HEK293 (cell line): ENCODE measurements around the gene PICALM.
A peak's percentile ranks its signal among the peaks of the same experiment; 100 is the strongest.

ENCODE experiments used
- CTCF ChIA-PET: fragments of 350-600 bp; formaldehyde crosslinking; extraction: SDS; loops from one replicate; lab custom pipeline; 2021; ENCODE audit warnings: antibody characterized with exemption; lab: Yijun Ruan, JAX
- POLR2A ChIA-PET: fragments of 300-600 bp; formaldehyde crosslinking; extraction: SDS; loops from one replicate; lab custom pipeline; 2020; ENCODE audit warnings: antibody characterized with exemption, inconsistent platforms; lab: Yijun Ruan, JAX
- H3K27ac ChIP-seq: fragments of 200-500 bp; sonication (Bioruptor generic); 2 replicates; pipeline ENCODE4 v1.5.1; 2014; ENCODE audit warnings: low read depth, low read length, control low read depth, inconsistent platforms; ENCODE audit errors: extremely low read depth
- H3K36me3 ChIP-seq, 2 experiments: fragments of 200-500 bp in 1 of 2; sonication (Bioruptor generic) in 1 of 2; 1 replicate in 1 of 2; 2 replicates in 1 of 2; pipeline ENCODE4 v1.5.1; 2014 to 2017; ENCODE audit warnings: inconsistent platforms in 2 of 2, low read length in 2 of 2; ENCODE audit not compliant: control insufficient read depth in 2 of 2, insufficient read depth in 1 of 2
- H3K4me1 ChIP-seq: fragments of 200-500 bp; sonication (Bioruptor generic); 2 replicates; pipeline ENCODE4 v1.5.1; 2014; ENCODE audit warnings: mild to moderate bottlenecking, low read length, inconsistent platforms; ENCODE audit not compliant: control insufficient read depth, insufficient read depth
- H3K4me3 ChIP-seq: 2 replicates; pipeline ENCODE4 v1.5.1; 2011; ENCODE audit warnings: low read depth, mild to moderate bottlenecking, control low read depth, low read length, moderate library complexity
- H3K9me3 ChIP-seq: fragments of 200-500 bp; sonication (Bioruptor generic); 2 replicates; pipeline ENCODE4 v1.5.1; 2014; ENCODE audit warnings: low read depth, low read length, inconsistent platforms; ENCODE audit not compliant: control insufficient read depth, insufficient read depth
- KLF16 ChIP-seq: fragments of 450-650 bp; formaldehyde crosslinking; IDR thresholded peaks from 2 replicates; pipeline ENCODE4 v1.5.1; 2017; ENCODE audit warnings: missing biosample characterization, missing genetic modification characterization
- SCRT2 ChIP-seq: fragments of 450-650 bp; formaldehyde crosslinking; IDR thresholded peaks from 2 replicates; pipeline ENCODE4 v1.5.1; 2016; ENCODE audit warnings: missing biosample characterization, missing genetic modification characterization
- ZBTB17 ChIP-seq: fragments of 450-650 bp; formaldehyde crosslinking; IDR thresholded peaks from 2 replicates; pipeline ENCODE4 v1.5.1; 2016; ENCODE audit warnings: missing biosample characterization, missing genetic modification characterization
- ZEB2 ChIP-seq: fragments of 450-650 bp; formaldehyde crosslinking; IDR thresholded peaks from 2 replicates; pipeline ENCODE4 v1.5.1; 2016; ENCODE audit warnings: missing biosample characterization, missing genetic modification characterization
- ZIC2 ChIP-seq: fragments of 450-650 bp; formaldehyde crosslinking; IDR thresholded peaks from 2 replicates; pipeline ENCODE4 v1.5.1; 2016; ENCODE audit warnings: missing biosample characterization, missing genetic modification characterization
- ZNF140 ChIP-seq: fragments of 450-650 bp; formaldehyde crosslinking; IDR thresholded peaks from 2 replicates; pipeline ENCODE4 v1.5.1; 2016; ENCODE audit warnings: missing biosample characterization, missing genetic modification characterization
- ZNF324 ChIP-seq: fragments of 450-650 bp; formaldehyde crosslinking; IDR thresholded peaks from 2 replicates; pipeline ENCODE4 v1.5.1; 2016; ENCODE audit warnings: missing biosample characterization, missing genetic modification characterization
- ZNF341 ChIP-seq: fragments of 450-650 bp; formaldehyde crosslinking; IDR thresholded peaks from 2 replicates; pipeline ENCODE4; 2016; ENCODE audit warnings: low read depth, missing biosample characterization, missing genetic modification characterization
- ZNF366 ChIP-seq: fragments of 450-650 bp; formaldehyde crosslinking; conservative IDR thresholded peaks from 2 replicates; pipeline ENCODE4 v1.5.1; 2016; ENCODE audit warnings: missing biosample characterization, missing genetic modification characterization
- ZNF391 ChIP-seq: fragments of 450-650 bp; formaldehyde crosslinking; IDR thresholded peaks from 2 replicates; pipeline ENCODE4 v1.5.1; 2016; ENCODE audit warnings: low read depth, missing biosample characterization, missing genetic modification characterization, borderline replicate concordance
- ZNF398 ChIP-seq: fragments of 450-650 bp; formaldehyde crosslinking; IDR thresholded peaks from 2 replicates; pipeline ENCODE4 v1.5.1; 2017; ENCODE audit warnings: missing biosample characterization, missing genetic modification characterization
- ZNF473 ChIP-seq: fragments of 450-650 bp; formaldehyde crosslinking; IDR thresholded peaks from 2 replicates; pipeline ENCODE4 v1.5.1; 2017; ENCODE audit warnings: missing biosample characterization, missing genetic modification characterization
- ZNF549 ChIP-seq: fragments of 450-650 bp; IDR thresholded peaks from 2 replicates; pipeline ENCODE4 v1.5.1; 2018; ENCODE audit warnings: missing biosample characterization, missing genetic modification characterization, mild to moderate bottlenecking, inconsistent platforms, moderate library complexity
- ZNF660 ChIP-seq: fragments of 450-650 bp; IDR thresholded peaks from 2 replicates; pipeline ENCODE4 v1.5.1; 2018; ENCODE audit warnings: missing biosample characterization, mild to moderate bottlenecking, missing genetic modification characterization
- ZNF664 ChIP-seq: fragments of 450-650 bp; formaldehyde crosslinking; IDR thresholded peaks from 2 replicates; pipeline ENCODE4 v1.5.1; 2016; ENCODE audit warnings: missing biosample characterization, missing genetic modification characterization
- TF ChIP-seq, protein P1 (sequence below): fragments of 450-650 bp; formaldehyde crosslinking; IDR thresholded peaks from 2 replicates; pipeline ENCODE4 v1.5.1; 2017; ENCODE audit warnings: missing biosample characterization, missing genetic modification characterization

The PICALM gene

DNA sequence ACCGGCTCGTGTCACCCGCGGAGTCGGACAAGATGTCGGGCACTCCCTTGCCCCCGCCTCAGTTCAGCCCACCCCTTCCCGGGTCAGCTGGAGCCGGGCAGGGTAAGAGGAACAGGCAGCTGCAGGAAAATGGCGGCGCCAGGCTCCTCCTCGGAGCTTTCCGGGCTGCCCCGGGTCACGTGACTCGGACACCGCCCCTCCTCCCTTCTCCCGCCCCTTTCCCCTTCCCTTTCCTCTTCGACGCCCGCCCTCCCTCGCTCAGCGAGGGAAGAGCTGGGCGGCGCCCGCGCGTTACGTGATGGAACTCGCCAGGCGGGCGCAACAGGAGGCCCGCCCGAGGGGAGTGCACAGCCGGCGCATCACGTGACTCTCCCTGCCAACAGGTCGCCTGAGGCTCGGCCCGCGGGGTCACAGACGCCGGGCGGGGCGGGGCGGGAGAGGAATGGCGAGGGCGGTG lies at the start of gene PICALM (continued):
- TF ChIP-seq, protein P1, sequence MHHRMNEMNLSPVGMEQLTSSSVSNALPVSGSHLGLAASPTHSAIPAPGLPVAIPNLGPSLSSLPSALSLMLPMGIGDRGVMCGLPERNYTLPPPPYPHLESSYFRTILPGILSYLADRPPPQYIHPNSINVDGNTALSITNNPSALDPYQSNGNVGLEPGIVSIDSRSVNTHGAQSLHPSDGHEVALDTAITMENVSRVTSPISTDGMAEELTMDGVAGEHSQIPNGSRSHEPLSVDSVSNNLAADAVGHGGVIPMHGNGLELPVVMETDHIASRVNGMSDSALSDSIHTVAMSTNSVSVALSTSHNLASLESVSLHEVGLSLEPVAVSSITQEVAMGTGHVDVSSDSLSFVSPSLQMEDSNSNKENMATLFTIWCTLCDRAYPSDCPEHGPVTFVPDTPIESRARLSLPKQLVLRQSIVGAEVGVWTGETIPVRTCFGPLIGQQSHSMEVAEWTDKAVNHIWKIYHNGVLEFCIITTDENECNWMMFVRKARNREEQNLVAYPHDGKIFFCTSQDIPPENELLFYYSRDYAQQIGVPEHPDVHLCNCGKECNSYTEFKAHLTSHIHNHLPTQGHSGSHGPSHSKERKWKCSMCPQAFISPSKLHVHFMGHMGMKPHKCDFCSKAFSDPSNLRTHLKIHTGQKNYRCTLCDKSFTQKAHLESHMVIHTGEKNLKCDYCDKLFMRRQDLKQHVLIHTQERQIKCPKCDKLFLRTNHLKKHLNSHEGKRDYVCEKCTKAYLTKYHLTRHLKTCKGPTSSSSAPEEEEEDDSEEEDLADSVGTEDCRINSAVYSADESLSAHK, result 0 out of 2 replicates have a peak, but pooled peaks have one; percentile 17
- TF ChIP-seq SCRT2 (tag by site-specific recombination) (peak; percentile 100), KLF16 (tag by site-specific recombination) (peak; percentile 90)
- TF ChIP-seq, all 188 proteins: peak for 46

DNA sequence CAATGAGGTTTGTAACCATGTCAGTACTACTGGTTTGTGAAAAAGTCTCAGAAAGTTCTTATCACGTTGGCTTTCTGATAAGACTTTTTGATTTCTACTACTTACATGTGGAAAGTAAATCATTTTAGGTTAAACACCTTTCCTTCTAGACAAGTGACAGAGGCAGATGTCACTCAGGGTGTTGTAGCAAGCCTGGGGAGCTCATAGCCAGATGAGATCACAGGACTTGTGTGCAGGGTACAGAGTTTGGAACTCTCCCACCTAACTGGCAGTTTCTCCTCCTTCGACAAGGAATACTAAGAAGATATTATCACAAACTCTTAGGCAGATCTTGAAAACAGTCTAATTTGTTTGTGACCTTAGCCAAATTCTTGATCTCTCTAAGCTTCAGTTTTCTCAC lies 49.4 kb upstream of the PICALM start:
- ChIA-PET CTCF (interaction anchor here (0.6 to 1.0 kb wide), 3 partner anchors 62 to 76 kb away, joined by 3 to 5 read pairs (median 4); no protein-coding TSS in a partner anchor), POLR2A (no interaction called here)
- no peak for TF ChIP-seq ZNF324 (tag by site-specific recombination)
- no peak for TF ChIP-seq ZIC2 (tag by site-specific recombination)
- no peak for TF ChIP-seq ZNF140
- no peak for TF ChIP-seq ZNF473
- no peak for TF ChIP-seq ZNF391 (tag by site-specific recombination)
- no peak for TF ChIP-seq ZNF366 (tag by site-specific recombination)
- no peak for TF ChIP-seq ZNF341 (tag by site-specific recombination)
- TF ChIP-seq ZNF660 (tag by site-specific recombination), result no peak
- H3K4me3 ChIP-seq, result no peak overlapping the region
- no peaks in the 10 kb centered on the region for H3K36me3 ChIP-seq
- H3K27ac ChIP-seq, result no peak overlapping the region
- H3K4me1 ChIP-seq, result no peaks in the 10 kb centered on the region
- H3K9me3 ChIP-seq, result no peaks in the 10 kb centered on the region

DNA sequence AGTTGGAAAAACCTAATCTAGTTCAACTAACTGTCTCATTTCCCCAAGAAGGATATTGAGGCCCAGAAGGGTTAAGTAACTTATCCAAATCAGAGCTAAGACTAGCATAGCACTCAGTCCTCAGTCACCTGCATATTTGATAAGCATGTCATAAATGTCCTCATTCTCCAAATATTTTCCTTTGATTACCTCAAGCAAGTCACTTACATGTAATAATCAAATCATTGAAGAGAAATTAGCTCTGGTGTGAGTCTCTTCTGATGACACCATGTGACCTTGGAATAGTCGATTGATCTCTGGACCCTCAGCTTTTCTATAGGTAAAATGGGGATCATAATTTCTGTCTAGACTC lies 48.8 kb upstream of the PICALM start:
- Histone ChIP-seq H3K4me1 (no peaks in the 10 kb centered on the region), H3K4me3 (no peak overlapping the region), H3K9me3 (no peaks in the 10 kb centered on the region), H3K36me3 (no peaks in the 10 kb centered on the region), H3K27ac (no peak overlapping the region)
- no peak for TF ChIP-seq ZBTB17
- TF ChIP-seq ZNF398 (tag by site-specific recombination), result no peak
- no peak for TF ChIP-seq ZNF664 (tag by site-specific recombination)
- no peak for TF ChIP-seq ZNF549 (tag by site-specific recombination)
- no peak for TF ChIP-seq ZEB2 (tag by site-specific recombination)
- TF ChIP-seq, protein P1, result no peak
- CTCF ChIA-PET, result interaction anchor here (0.6 to 1.1 kb wide), 4 partner anchors 10 to 76 kb away, joined by 3 to 5 read pairs (median 4); no protein-coding TSS in a partner anchor
- POLR2A ChIA-PET, result no interaction called here
